Tibial nerve (tissue), 4 donors: ENCODE data around the gene DLG4. TPM values are rescaled to one million over a fixed set of nuclear protein-coding genes. Genes with fewer than 3 reads are reported as not detected.
"Not testable (repeated sequence)": the region's sequence is repeated elsewhere in the genome, so short reads cannot be mapped to it uniquely, and the experiment has no call there.

ENCODE experiments used
- DNase-seq, 2 donors: peaks; one replicate each; pipeline ENCODE4 v3.0.0-alpha.2; 2019; ENCODE audit warnings: low spot score in 2 of 2
- H3K27ac ChIP-seq, 4 donors: fragments of 200-600 bp; sonication (generic) in 3 of 4; one replicate each; pipeline ENCODE4 v1.5.1; 2017 to 2019; ENCODE audit warnings: mild to moderate bottlenecking in 1 of 4
- H3K27me3 ChIP-seq, 2 donors: fragments of 200-600 bp; sonication (generic) in 1 of 2; one replicate each; pipeline versions ENCODE4 v1.5.1 to v1.6.0; 2017 to 2019
- H3K36me3 ChIP-seq, 3 donors: fragments of 200-600 bp; sonication (generic); one replicate each; pipeline ENCODE4 v1.5.1; 2018 to 2019
- H3K4me1 ChIP-seq, 4 donors: fragments of 200-600 bp; sonication (generic) in 3 of 4; one replicate each; pipeline ENCODE4 v1.5.1; 2017 to 2019
- H3K4me3 ChIP-seq, 4 donors: fragments of 200-600 bp; sonication (generic) in 3 of 4; one replicate each; pipeline ENCODE4 v1.5.1; 2017 to 2019; ENCODE audit warnings: mild to moderate bottlenecking in 1 of 4, moderate library complexity in 1 of 4
- H3K9me3 ChIP-seq, 4 donors: fragments of 200-600 bp; sonication (generic) in 3 of 4; one replicate each; pipeline ENCODE4 v1.5.1; 2017 to 2019
- EP300 ChIP-seq, 2 donors: sonication (generic); formaldehyde crosslinking; IDR thresholded peaks; one replicate each; pipeline ENCODE4 v1.6.1; 2017; ENCODE audit warnings: antibody characterized with exemption in 2 of 2, mild to moderate bottlenecking in 1 of 2
- POLR2A ChIP-seq, 2 donors: fragments of 450-650 bp; IDR thresholded peaks; one replicate each; pipeline ENCODE4 v1.6.1; 2017; ENCODE audit warnings: antibody characterized with exemption in 2 of 2, mild to moderate bottlenecking in 2 of 2, moderate library complexity in 2 of 2
- WGBS, 2 donors: methylation state at CpG; one replicate each; pipeline ENCODE4 v1.1.5; 2018; 5-methylcytosine and 5-hydroxymethylcytosine counted together
- total RNA-seq, 4 donors: library from RNA; depleted of rRNA; stranded (reverse); fragments of >200 nt; gene quantifications; one replicate each; pipeline ENCODE4 v1.1.0, GENCODE V29; 2016
- TF ChIP-seq, protein P1 (sequence below), 5 experiments: fragments of 200-600 bp in 3 of 5; fragments of 450-650 bp in 2 of 5; sonication (generic) in 3 of 5; IDR thresholded peaks; one replicate each; pipeline ENCODE4 v1.5.1; 2016 to 2019; ENCODE audit warnings: antibody characterized with exemption in 5 of 5, mild to moderate bottlenecking in 3 of 5, moderate library complexity in 2 of 5

Gene DLG4
- total RNA-seq, 4 donors from 2014 or later = 7.3 to 22.8 (median 16.1) TPM

DNA sequence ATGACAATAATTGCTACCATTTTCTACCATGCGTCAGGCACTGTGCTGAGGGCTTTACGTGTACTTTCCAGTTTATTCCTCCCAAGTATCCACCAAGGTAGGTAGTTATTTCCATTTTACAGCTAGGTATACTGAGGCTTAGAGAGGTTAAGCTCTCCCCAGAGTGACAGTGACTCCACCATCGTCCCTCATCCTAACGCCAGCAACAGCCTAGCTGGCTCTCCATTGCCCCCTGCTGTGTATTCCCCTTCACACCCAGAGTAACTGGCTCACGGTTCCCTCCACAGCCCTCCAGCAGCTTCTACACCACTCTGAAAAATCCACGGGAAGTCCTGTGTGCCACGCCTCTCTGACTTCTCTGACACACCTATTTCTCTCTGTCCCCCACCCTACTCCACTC lies 33.4 kb downstream of the DLG4 start:
- H3K4me1 ChIP-seq = no peaks in the 10 kb centered on the region
- DNase-seq = no peak
- peaks cover 0 to 13% (median 0%) of the 10 kb centered on the region in 3 donors for H3K36me3 ChIP-seq
- H3K27me3 ChIP-seq = no peaks in the 10 kb centered on the region
- no peaks in the 10 kb centered on the region for H3K9me3 ChIP-seq
- no peak overlapping the region for H3K4me3 ChIP-seq
- no peak overlapping the region for H3K27ac ChIP-seq
- WGBS, 2 donors = 63 to 70% methylated on average over 7 of the region's 7 CpGs
- TF ChIP-seq POLR2A (IDR thresholded peaks at IDR 0.05) (no peak), EP300 (IDR thresholded peaks at IDR 0.05) (no peak)
- TF ChIP-seq, protein P1, sequence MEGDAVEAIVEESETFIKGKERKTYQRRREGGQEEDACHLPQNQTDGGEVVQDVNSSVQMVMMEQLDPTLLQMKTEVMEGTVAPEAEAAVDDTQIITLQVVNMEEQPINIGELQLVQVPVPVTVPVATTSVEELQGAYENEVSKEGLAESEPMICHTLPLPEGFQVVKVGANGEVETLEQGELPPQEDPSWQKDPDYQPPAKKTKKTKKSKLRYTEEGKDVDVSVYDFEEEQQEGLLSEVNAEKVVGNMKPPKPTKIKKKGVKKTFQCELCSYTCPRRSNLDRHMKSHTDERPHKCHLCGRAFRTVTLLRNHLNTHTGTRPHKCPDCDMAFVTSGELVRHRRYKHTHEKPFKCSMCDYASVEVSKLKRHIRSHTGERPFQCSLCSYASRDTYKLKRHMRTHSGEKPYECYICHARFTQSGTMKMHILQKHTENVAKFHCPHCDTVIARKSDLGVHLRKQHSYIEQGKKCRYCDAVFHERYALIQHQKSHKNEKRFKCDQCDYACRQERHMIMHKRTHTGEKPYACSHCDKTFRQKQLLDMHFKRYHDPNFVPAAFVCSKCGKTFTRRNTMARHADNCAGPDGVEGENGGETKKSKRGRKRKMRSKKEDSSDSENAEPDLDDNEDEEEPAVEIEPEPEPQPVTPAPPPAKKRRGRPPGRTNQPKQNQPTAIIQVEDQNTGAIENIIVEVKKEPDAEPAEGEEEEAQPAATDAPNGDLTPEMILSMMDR (IDR thresholded peaks at IDR 0.05) = no peak

DNA sequence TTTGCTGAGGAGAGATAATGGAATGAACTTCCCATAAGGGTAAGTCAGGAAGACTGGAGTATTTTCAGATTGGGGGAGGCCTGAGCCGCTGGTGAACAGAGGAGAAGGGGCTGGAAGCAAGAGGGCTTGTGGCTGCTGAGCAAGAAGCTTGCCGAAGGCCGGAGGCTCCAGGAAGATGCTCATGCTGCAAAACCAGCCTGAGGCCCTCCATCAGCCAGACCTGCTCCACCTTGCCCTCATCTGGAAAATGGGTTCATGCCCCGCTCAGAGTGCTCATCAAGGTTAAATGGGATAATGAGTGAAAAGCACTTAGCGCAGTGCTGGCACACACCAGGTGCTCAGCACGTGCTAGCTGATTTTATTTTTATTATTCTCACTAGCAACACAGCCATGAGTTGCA lies 35.0 kb downstream of the DLG4 start:
- Histone ChIP-seq H3K36me3 (no peaks in the 10 kb centered on the region), H3K4me1 (no peaks in the 10 kb centered on the region), H3K9me3 (no peaks in the 10 kb centered on the region), H3K4me3 (no peak overlapping the region), H3K27me3 (no peaks in the 10 kb centered on the region), H3K27ac (no peak overlapping the region)
- no peak for TF ChIP-seq POLR2A (IDR thresholded peaks at IDR 0.05)
- TF ChIP-seq EP300 (IDR thresholded peaks at IDR 0.05) = no peak
- TF ChIP-seq, protein P1 (IDR thresholded peaks at IDR 0.05) = no peak
- DNase-seq = no peak
- WGBS, 2 donors = 85% methylated on average over 5 to 6 of the region's 6 CpGs

DNA sequence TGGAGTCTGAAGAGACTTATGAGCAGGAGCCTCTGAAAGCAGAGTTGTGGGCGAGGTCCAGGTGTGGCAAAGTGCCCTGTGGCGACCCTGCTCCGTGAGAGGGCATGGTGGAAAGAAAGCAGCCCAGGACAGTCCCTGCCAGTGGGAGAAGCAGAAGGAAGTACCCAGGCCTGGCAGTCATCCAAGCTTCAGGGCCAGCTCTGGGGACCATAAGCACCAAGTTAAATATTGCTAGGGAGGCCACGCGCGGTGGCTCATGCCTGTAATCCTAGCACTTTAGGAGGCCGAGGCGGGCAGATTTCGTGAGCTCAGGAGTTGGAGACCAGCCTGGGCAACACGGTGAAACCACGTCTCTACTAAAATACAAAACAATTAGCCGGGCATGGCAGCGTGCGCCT lies 35.5 kb downstream of the DLG4 start:
- TF ChIP-seq EP300 (IDR thresholded peaks at IDR 0.05) = no peak
- TF ChIP-seq, protein P1 (IDR thresholded peaks at IDR 0.05) = no peak
- no peak for TF ChIP-seq POLR2A (IDR thresholded peaks at IDR 0.05)
- Histone ChIP-seq H3K27ac (no peak overlapping the region), H3K4me1 (no peaks in the 10 kb centered on the region), H3K4me3 (no peak overlapping the region), H3K9me3 (no peaks in the 10 kb centered on the region), H3K27me3 (no peaks in the 10 kb centered on the region), H3K36me3 (no peaks in the 10 kb centered on the region)
- 66 to 83% methylated on average over 14 of the region's 14 CpGs for WGBS, 2 donors
- peak in 1 of 2 donors; percentile 34 for DNase-seq

DNA sequence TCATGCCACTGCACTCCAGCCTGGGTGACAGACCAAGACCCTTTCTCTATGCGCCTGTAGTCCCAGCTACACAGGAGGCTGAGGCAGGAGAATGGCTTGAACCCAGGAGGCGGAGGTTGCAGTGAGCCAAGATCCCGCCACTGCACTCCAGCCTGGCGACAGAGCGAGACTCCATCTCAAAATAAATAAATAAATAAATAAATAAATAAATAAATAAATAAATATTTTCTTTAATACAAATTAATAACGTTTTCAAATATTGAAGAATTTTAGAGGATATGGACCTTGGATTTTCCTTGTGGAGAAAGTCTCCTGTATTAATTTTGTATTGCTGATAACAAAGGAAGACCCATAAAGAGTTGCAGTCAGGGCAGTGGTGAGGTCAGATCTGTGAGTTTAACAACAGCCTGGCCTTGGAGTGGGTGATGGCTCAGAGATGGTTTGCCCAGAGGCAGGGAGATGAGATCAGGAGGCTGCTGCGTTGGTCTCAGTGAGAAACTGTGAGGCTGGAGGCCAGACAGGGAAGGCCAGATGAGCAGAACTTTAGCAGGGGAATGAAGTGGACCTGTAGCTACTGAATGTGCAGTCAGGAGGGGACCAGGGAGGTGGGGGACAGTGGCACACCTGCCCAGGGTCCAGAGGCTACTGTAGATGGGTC lies 36.1 kb downstream of the DLG4 start:
- WGBS, 2 donors = 79% methylated on average over 7 of the region's 7 CpGs
- no peak for DNase-seq
- H3K36me3 ChIP-seq = no peaks in the 10 kb centered on the region
- no peaks in the 10 kb centered on the region for H3K27me3 ChIP-seq
- TF ChIP-seq EP300 (IDR thresholded peaks at IDR 0.05) = no peak
- no peak for TF ChIP-seq POLR2A (IDR thresholded peaks at IDR 0.05)
- TF ChIP-seq, protein P1 (IDR thresholded peaks at IDR 0.05) = no peak
- no peak overlapping the region for H3K27ac ChIP-seq
- no peaks in the 10 kb centered on the region for H3K4me1 ChIP-seq
- no peaks in the 10 kb centered on the region for H3K9me3 ChIP-seq
- no peak overlapping the region for H3K4me3 ChIP-seq

DNA sequence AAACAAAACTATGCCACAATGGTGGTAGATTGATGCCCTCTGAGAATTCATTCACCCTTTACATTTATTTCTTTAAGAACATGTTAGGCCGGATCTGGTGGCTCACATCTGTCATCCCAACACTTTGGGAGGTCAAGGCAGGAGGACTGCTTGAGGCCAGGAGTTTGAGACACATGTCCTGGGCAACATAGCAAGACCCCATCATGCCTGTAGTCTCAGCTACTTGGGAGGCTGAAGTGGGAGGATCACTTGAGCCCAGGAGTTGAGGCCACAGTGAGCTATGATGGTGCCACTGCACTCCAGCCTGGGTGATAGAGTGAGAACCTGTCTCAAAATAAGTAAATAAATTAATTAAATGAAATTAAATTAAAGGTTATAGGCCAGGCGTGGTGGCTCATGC lies 37.5 kb downstream of the DLG4 start:
- H3K27ac ChIP-seq, DNase-seq, H3K9me3 ChIP-seq, H3K4me3 ChIP-seq, H3K36me3 ChIP-seq: not testable (repeated sequence)
- WGBS, 2 donors = 95 to 98% methylated on average over 2 of the region's 2 CpGs
- H3K27me3 ChIP-seq = peaks cover 0 to 11% of the 10 kb centered on the region in 2 donors
- H3K4me1 ChIP-seq = peaks cover 0 to 12% (median 2%) of the 10 kb centered on the region in 4 donors
